Measurements from ENCODE around the gene MACROD1.
A peak's percentile ranks its signal among the peaks of the same experiment; 100 is the strongest.
"Not testable (repeated sequence)": the region's sequence is repeated elsewhere in the genome, so short reads cannot be mapped to it uniquely, and the experiment has no call there.

The MACROD1 gene

DNA sequence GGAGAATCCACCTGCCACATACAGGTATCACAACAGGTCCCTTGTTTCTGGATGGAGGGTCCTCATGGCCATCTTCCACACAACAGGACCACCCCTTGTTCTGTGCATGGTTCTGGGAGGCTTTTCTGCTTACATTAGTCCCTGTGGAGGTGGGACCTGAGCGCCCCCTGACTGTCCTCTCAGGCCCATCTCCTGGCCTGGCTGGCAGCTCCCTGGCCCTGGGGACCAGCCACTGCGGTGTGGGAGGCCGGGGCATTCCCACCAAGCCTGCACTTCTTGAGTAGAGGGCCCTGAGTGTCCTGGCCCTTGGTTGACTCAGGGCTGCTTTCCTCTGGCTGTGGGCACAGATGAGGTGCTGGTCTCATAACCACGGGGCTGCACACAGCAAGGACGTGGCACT is 186.5 kb downstream of the MACROD1 start:
- DNase-seq (ENCODE audit: low read depth) = no peak
- TF ChIP-seq, protein P1, sequence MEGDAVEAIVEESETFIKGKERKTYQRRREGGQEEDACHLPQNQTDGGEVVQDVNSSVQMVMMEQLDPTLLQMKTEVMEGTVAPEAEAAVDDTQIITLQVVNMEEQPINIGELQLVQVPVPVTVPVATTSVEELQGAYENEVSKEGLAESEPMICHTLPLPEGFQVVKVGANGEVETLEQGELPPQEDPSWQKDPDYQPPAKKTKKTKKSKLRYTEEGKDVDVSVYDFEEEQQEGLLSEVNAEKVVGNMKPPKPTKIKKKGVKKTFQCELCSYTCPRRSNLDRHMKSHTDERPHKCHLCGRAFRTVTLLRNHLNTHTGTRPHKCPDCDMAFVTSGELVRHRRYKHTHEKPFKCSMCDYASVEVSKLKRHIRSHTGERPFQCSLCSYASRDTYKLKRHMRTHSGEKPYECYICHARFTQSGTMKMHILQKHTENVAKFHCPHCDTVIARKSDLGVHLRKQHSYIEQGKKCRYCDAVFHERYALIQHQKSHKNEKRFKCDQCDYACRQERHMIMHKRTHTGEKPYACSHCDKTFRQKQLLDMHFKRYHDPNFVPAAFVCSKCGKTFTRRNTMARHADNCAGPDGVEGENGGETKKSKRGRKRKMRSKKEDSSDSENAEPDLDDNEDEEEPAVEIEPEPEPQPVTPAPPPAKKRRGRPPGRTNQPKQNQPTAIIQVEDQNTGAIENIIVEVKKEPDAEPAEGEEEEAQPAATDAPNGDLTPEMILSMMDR (IDR thresholded peaks at IDR 0.05; ENCODE audit: low read depth, low read length) = no peak
- TF ChIP-seq POLR2A (IDR thresholded peaks at IDR 0.05; ENCODE audit: extremely low read depth, insufficient read length) = no peak
- TF ChIP-seq, protein P2, sequence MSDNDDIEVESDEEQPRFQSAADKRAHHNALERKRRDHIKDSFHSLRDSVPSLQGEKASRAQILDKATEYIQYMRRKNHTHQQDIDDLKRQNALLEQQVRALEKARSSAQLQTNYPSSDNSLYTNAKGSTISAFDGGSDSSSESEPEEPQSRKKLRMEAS (IDR thresholded peaks at IDR 0.05; ENCODE audit: low read depth, low read length) = no peak
- no peak for TF ChIP-seq MYC (IDR thresholded peaks at IDR 0.05; ENCODE audit: low read depth, low read length)
- no peak overlapping the region for H3K4me3 ChIP-seq (ENCODE audit: low read depth, low read length)

DNA sequence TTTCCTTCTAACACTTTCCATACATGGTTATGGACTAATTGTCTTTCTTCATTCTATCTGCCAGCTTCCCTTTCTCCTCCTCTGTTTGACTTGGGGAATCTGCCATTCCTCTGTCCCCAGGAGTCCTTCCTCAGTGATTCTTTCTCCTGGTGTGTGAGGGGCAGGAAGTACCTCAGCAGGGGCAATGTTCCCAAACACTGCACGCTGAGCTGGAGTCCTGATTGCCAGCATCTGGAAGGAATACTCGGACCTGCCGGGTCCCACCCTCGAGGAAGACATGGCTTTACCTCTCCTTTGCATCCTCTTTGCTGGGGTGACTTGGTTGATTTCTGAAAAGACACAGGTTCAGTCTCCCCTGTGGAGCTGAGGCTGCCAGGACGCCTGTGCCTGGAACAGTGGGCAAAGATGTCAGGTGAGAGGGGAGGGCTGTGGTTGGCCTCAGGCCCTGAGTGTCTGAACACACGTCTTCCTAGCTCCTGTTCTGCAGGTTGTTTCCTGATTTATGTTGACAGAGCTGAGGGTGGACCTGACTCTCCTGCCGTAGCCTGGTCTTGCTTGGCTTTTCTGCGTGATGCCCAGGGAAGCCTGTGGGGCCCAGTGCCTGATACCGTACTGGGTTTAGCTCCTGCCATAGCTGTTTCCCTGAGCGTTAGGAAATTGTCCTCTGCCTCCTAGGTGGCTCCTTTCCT is 187.2 kb downstream of the MACROD1 start:
- TF ChIP-seq, protein P2 (IDR thresholded peaks at IDR 0.05; ENCODE audit: low read depth, low read length) = no peak
- no peak for TF ChIP-seq MYC (IDR thresholded peaks at IDR 0.05; ENCODE audit: low read depth, low read length)
- TF ChIP-seq, protein P1 (IDR thresholded peaks at IDR 0.05; ENCODE audit: low read depth, low read length) = no peak
- no peak for TF ChIP-seq POLR2A (IDR thresholded peaks at IDR 0.05; ENCODE audit: extremely low read depth, insufficient read length)
- DNase-seq (ENCODE audit: low read depth) = no peak
- H3K4me3 ChIP-seq (ENCODE audit: low read depth, low read length) = no peak overlapping the region

DNA sequence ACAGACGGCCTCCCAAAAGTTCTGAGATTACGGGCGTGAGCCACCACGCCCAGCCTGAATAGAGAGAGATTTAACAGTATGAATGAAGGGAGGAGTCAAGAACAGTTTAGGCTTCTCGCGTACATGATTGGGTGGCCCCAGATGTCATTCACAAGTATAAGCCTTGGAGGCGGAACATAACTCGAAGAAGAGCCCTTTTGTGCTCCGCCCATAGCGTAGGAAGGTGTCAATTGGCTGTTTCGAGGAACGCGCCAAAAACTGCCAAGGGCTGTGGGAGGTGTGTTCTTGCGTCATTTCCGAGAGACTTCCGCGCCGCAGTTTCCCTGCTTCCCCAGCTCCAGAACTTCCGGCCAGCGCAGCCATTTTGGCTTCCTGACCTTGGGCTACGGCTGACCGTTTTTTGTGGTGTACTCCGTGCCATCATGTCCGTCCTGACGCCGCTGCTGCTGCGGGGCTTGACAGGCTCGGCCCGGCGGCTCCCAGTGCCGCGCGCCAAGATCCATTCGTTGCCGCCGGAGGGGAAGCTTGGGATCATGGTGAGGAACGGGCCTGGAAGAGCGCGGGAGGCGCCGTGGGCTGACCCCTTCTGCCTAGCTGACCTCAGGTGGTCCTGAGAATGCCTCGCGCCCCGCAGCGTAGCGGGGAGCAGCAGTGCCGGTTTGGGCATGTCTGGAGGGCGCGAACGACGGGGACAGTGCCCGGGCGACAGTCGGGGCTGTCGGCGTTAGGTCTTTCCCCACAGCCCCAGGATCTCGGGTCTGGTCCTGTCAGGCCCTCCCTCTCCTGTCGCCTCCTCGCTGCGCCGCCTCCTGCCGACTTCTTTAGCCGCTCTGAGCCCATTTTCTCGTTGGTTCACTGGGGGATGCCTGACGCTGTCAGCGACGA is 191.4 kb downstream of the MACROD1 start, which contains the start of gene COX8A:
Gene COX8A, plus strand, starts transcription at position 362 of the 885 bp plus-strand sequence. Its CDS starts 61 bp downstream, at position 423.
- peak within 1 kb of the TSS; percentile 95 for H3K4me3 ChIP-seq (ENCODE audit: low read depth, low read length)
- TF ChIP-seq, protein P1 (IDR thresholded peaks at IDR 0.05; ENCODE audit: low read depth, low read length) = no peak
- TF ChIP-seq POLR2A (IDR thresholded peaks at IDR 0.05; ENCODE audit: extremely low read depth, insufficient read length) = peak; percentile 89
- TF ChIP-seq, protein P2 (IDR thresholded peaks at IDR 0.05; ENCODE audit: low read depth, low read length) = peak; percentile 72
- DNase-seq (ENCODE audit: low read depth) = peak; percentile 100

DNA sequence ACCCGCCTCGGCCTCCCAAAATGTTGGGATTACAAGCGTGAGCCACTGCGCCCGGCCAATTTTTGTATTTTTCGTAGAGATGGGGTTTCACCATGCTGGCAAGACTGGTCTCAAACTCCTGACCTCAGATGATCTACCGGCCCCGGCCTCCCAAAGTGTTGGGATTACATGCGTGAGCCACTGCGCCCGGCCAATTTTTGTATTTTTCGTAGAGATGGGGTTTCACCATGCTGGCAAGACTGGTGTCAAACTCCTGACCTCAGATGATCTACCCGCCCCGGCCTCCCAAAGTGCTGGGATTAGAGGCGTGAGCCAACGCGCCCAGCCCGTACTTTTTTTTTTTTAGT is 192.0 kb downstream of the MACROD1 start:
- not testable (repeated sequence) for DNase-seq (ENCODE audit: low read depth); H3K4me3 ChIP-seq (ENCODE audit: low read depth, low read length)

DNA sequence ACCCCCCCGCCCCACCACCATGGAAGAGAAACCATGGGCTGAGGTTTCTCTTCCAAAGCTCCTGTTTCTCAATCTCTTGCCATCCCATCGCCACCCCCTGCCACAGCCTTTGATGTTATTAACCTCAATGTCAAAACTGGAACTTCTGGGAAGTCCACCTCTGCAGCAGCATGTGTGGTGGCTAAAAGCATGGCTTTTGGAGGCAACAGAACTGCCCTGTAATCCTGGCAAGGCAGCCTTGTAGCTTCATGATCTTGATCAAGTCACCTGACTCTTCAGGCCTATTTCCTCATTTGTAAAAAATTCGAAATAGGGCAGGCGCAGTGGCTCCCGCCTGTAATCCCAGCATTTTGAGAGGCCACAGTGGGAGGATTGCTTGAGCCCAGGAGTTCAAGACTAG is 195.0 kb downstream of the MACROD1 start:
- H3K4me3 ChIP-seq (ENCODE audit: low read depth, low read length) = no peak overlapping the region
- TF ChIP-seq, protein P2 (IDR thresholded peaks at IDR 0.05; ENCODE audit: low read depth, low read length) = peak; percentile 63; the same call in 1 of the 2 replicates
- TF ChIP-seq, protein P1 (IDR thresholded peaks at IDR 0.05; ENCODE audit: low read depth, low read length) = no peak
- DNase-seq (ENCODE audit: low read depth) = peak; percentile 51

DNA sequence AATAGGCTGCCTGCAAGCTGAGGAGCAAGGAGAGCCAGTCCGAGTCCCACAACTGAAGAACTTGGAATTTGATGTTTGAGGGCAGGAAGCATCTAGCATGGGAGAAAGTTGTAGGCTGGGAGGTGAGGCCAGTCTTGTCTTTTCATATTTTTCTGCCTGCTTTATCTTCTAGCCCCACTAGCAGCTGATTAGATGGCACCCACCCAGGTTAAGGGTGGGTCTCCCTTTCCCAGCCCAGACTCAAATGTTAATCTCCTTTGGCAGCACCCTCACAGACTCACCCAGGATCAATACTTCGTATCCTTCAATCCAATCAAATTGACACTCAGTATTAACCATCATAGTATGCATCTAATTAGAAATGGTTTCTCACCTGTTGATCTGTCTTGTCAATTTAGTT is 196.5 kb downstream of the MACROD1 start:
- no peak overlapping the region for H3K4me3 ChIP-seq (ENCODE audit: low read depth, low read length)
- TF ChIP-seq, protein P1 (IDR thresholded peaks at IDR 0.05; ENCODE audit: low read depth, low read length) = no peak
- TF ChIP-seq POLR2A (IDR thresholded peaks at IDR 0.05; ENCODE audit: extremely low read depth, insufficient read length) (no peak), MYC (IDR thresholded peaks at IDR 0.05; ENCODE audit: low read depth, low read length) (no peak)
- TF ChIP-seq, protein P2 (IDR thresholded peaks at IDR 0.05; ENCODE audit: low read depth, low read length) = no peak
- DNase-seq (ENCODE audit: low read depth) = no peak
